ENCODE results near the gene MSRB3.

Gene MSRB3

DNA sequence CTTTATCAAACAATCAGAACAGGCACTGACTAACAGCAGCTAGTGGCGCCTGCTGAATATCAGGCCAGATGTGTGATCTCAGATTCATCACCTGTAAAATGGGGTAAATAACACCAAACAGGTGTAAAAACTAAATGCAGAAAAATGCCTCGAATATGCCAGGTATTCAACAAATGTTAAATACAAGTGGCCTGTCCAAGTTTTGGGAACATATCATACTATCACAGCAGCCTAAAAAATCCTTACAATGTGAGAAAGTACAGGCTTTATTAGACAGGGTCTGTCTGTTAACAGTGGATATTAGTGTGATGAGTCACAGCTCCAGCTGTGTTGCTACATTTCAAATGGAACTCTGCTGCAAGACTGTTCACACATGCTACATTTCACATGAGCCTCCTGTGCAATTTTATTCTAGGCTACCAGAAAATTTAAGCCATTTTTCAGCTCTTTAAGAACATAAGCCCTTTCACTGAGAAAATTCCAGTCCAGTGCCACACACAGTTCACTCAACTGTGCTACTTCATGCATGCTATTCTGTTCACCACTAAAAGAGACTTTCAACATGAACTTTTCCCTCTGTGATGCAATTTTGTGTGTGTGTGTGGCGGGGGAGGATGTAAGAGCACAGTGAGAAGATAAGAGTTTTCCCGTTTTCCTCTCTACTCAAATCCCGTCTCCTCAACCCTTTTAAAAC, 56.7 kb downstream of the MSRB3 start:
- Histone ChIP-seq H3K4me3 (ENCODE audit: low read length) (no peak overlapping the region), H3K36me3 (ENCODE audit: insufficient read depth, low read length) (no peaks in the 10 kb centered on the region), H3K27me3 (ENCODE audit: insufficient read depth, low read length) (no peaks in the 10 kb centered on the region), H3K4me1 (ENCODE audit: insufficient read depth, low read length) (peaks cover 7% of the 10 kb centered on the region), H3K9me3 (ENCODE audit: low read length) (no peaks in the 10 kb centered on the region), H2AFZ (ENCODE audit: low read depth, low read length) (peak overlapping the region; percentile 63)

- H2AFZ ChIP-seq (ENCODE audit: low read depth, low read length): peak overlapping the region; percentile 63
- H3K36me3 ChIP-seq (ENCODE audit: insufficient read depth, low read length): no peaks in the 10 kb centered on the region
- H3K9me3 ChIP-seq (ENCODE audit: low read length): no peaks in the 10 kb centered on the region
- H3K27me3 ChIP-seq (ENCODE audit: insufficient read depth, low read length): no peaks in the 10 kb centered on the region
- H3K4me1 ChIP-seq (ENCODE audit: insufficient read depth, low read length): peaks cover 7% of the 10 kb centered on the region
- no peak overlapping the region for H3K4me3 ChIP-seq (ENCODE audit: low read length)
These were observed 57.5 kb downstream of the MSRB3 start for GRCh38 chr12:65335981-65336380.

- H3K4me1 ChIP-seq (ENCODE audit: insufficient read depth, low read length): peaks cover 7% of the 10 kb centered on the region
- no peak overlapping the region for H3K4me3 ChIP-seq (ENCODE audit: low read length)
- H3K27me3 ChIP-seq (ENCODE audit: insufficient read depth, low read length): no peaks in the 10 kb centered on the region
- no peaks in the 10 kb centered on the region for H3K9me3 ChIP-seq (ENCODE audit: low read length)
- H2AFZ ChIP-seq (ENCODE audit: low read depth, low read length): no peak overlapping the region
- H3K36me3 ChIP-seq (ENCODE audit: insufficient read depth, low read length): no peaks in the 10 kb centered on the region
These were observed 60.7 kb downstream of the MSRB3 start for GRCh38 chr12:65339161-65339560.

- Histone ChIP-seq H2AFZ (ENCODE audit: low read depth, low read length) (no peak overlapping the region), H3K4me3 (ENCODE audit: low read length) (no peak overlapping the region), H3K4me1 (ENCODE audit: insufficient read depth, low read length) (no peaks in the 10 kb centered on the region), H3K27me3 (ENCODE audit: insufficient read depth, low read length) (no peaks in the 10 kb centered on the region), H3K36me3 (ENCODE audit: insufficient read depth, low read length) (no peaks in the 10 kb centered on the region), H3K9me3 (ENCODE audit: low read length) (no peaks in the 10 kb centered on the region)
These were observed 64.7 kb downstream of the MSRB3 start for GRCh38 chr12:65343230-65343629.

DNA sequence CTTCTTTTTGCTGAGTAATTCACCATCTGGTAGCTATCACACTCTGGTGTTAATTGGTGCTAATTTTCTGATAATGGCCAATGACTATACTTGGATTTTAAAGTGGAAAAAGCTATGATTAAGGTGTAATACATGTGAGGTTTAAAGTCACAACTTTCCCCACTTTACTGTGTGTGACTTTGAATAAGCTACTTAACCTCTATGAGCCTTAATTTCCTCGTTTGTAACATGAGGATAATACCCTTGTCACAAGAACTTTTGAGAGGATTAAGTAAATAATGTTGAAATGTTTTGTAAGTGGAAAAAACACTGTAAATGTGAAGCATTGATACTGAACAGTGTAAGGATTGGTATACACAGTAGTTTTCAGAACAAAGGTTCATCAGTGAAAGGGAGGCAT, 65.3 kb downstream of the MSRB3 start:
- Histone ChIP-seq H3K36me3 (ENCODE audit: insufficient read depth, low read length) (no peaks in the 10 kb centered on the region), H2AFZ (ENCODE audit: low read depth, low read length) (no peak overlapping the region), H3K4me3 (ENCODE audit: low read length) (no peak overlapping the region), H3K27me3 (ENCODE audit: insufficient read depth, low read length) (no peaks in the 10 kb centered on the region), H3K4me1 (ENCODE audit: insufficient read depth, low read length) (no peaks in the 10 kb centered on the region), H3K9me3 (ENCODE audit: low read length) (no peaks in the 10 kb centered on the region)

DNA sequence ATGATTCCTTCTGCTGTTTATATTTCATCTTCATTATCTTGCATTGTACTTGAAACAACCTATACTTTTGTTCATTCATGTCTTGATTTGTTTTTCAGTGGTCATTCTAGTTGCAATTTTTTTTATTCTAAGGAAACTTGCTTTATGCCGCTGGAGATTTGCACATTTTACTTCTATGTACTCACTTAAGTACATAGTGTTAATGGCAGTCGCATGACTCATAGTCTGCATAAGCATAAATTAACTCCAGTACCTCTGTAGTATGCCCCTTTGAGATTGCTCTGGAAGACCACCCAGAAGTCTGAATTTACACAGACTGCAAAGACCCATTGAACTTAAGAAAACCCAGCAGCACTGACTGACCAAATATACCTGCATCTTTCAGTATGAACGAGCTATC, 77.0 kb downstream of the MSRB3 start:
- no peak overlapping the region for H2AFZ ChIP-seq (ENCODE audit: low read depth, low read length)
- H3K4me3 ChIP-seq (ENCODE audit: low read length): no peak overlapping the region
- H3K36me3 ChIP-seq (ENCODE audit: insufficient read depth, low read length): no peaks in the 10 kb centered on the region
- H3K9me3 ChIP-seq (ENCODE audit: low read length): no peaks in the 10 kb centered on the region
- no peaks in the 10 kb centered on the region for H3K4me1 ChIP-seq (ENCODE audit: insufficient read depth, low read length)
- H3K27me3 ChIP-seq (ENCODE audit: insufficient read depth, low read length): no peaks in the 10 kb centered on the region

- no peak overlapping the region for H3K4me3 ChIP-seq (ENCODE audit: low read length)
- H3K4me1 ChIP-seq (ENCODE audit: insufficient read depth, low read length): peaks cover 11% of the 10 kb centered on the region
- no peaks in the 10 kb centered on the region for H3K36me3 ChIP-seq (ENCODE audit: insufficient read depth, low read length)
These were observed 84.0 kb downstream of the MSRB3 start for GRCh38 chr12:65362234-65363031.

GRCh38 chr12:65364046-65364445, 85.6 kb downstream of the MSRB3 start:
- Histone ChIP-seq H3K4me3 (ENCODE audit: low read length) (no peak overlapping the region), H3K36me3 (ENCODE audit: insufficient read depth, low read length) (no peaks in the 10 kb centered on the region), H3K27me3 (ENCODE audit: insufficient read depth, low read length) (no peaks in the 10 kb centered on the region), H3K4me1 (ENCODE audit: insufficient read depth, low read length) (peaks cover 11% of the 10 kb centered on the region), H2AFZ (ENCODE audit: low read depth, low read length) (no peak overlapping the region), H3K9me3 (ENCODE audit: low read length) (no peaks in the 10 kb centered on the region)

More at GRCh38 chr12:65362234-65363031, 84.0 kb downstream of the MSRB3 start:
- no peaks in the 10 kb centered on the region for H3K9me3 ChIP-seq (ENCODE audit: low read length)
- H3K27me3 ChIP-seq (ENCODE audit: insufficient read depth, low read length): no peaks in the 10 kb centered on the region
- H2AFZ ChIP-seq (ENCODE audit: low read depth, low read length): peak overlapping the region; percentile 48

GRCh38 chr12:65367396-65367795, 88.9 kb downstream of the MSRB3 start:
- Histone ChIP-seq H3K9me3 (ENCODE audit: low read length) (no peaks in the 10 kb centered on the region), H3K36me3 (ENCODE audit: insufficient read depth, low read length) (no peaks in the 10 kb centered on the region), H3K4me3 (ENCODE audit: low read length) (no peak overlapping the region), H3K4me1 (ENCODE audit: insufficient read depth, low read length) (peaks cover 8% of the 10 kb centered on the region), H3K27me3 (ENCODE audit: insufficient read depth, low read length) (no peaks in the 10 kb centered on the region), H2AFZ (ENCODE audit: low read depth, low read length) (no peak overlapping the region)

- no peak overlapping the region for H3K4me3 ChIP-seq (ENCODE audit: low read length)
- peaks cover 2% of the 10 kb centered on the region for H3K4me1 ChIP-seq (ENCODE audit: insufficient read depth, low read length)
- H2AFZ ChIP-seq (ENCODE audit: low read depth, low read length): no peak overlapping the region
- H3K36me3 ChIP-seq (ENCODE audit: insufficient read depth, low read length): no peaks in the 10 kb centered on the region
- H3K27me3 ChIP-seq (ENCODE audit: insufficient read depth, low read length): no peaks in the 10 kb centered on the region
- H3K9me3 ChIP-seq (ENCODE audit: low read length): no peaks in the 10 kb centered on the region
These were observed 89.6 kb downstream of the MSRB3 start for GRCh38 chr12:65368055-65368454.

GRCh38 chr12:65372574-65372973, 94.1 kb downstream of the MSRB3 start:
- H3K4me1 ChIP-seq (ENCODE audit: insufficient read depth, low read length): no peaks in the 10 kb centered on the region
- no peak overlapping the region for H2AFZ ChIP-seq (ENCODE audit: low read depth, low read length)
- no peaks in the 10 kb centered on the region for H3K9me3 ChIP-seq (ENCODE audit: low read length)
- no peaks in the 10 kb centered on the region for H3K36me3 ChIP-seq (ENCODE audit: insufficient read depth, low read length)
- H3K4me3 ChIP-seq (ENCODE audit: low read length): no peak overlapping the region
- H3K27me3 ChIP-seq (ENCODE audit: insufficient read depth, low read length): no peaks in the 10 kb centered on the region

DNA sequence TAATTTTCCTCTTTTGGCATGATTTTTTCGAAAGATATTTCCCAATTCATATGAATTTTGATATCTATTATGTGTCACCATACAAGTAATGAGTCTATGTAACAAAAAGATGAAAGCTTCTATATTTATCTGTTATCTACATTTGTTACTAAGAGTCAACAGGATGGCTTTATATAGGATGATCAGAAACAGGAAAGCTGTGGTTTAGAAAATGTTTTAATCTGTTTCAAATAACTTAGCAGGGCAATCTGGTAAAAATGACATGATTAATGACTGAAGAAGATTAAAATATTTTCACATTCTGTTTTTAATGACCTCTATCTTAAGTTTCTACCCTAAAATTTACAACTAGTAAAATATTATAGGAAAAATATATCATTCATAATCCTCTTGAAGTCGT, 105.8 kb downstream of the MSRB3 start:
- Histone ChIP-seq H3K4me1 (ENCODE audit: insufficient read depth, low read length) (no peaks in the 10 kb centered on the region), H3K9me3 (ENCODE audit: low read length) (no peaks in the 10 kb centered on the region), H3K36me3 (ENCODE audit: insufficient read depth, low read length) (no peaks in the 10 kb centered on the region), H2AFZ (ENCODE audit: low read depth, low read length) (no peak overlapping the region), H3K27me3 (ENCODE audit: insufficient read depth, low read length) (no peaks in the 10 kb centered on the region), H3K4me3 (ENCODE audit: low read length) (no peak overlapping the region)

GRCh38 chr12:65387396-65387795, 108.9 kb downstream of the MSRB3 start:
- no peaks in the 10 kb centered on the region for H3K27me3 ChIP-seq (ENCODE audit: insufficient read depth, low read length)
- no peak overlapping the region for H2AFZ ChIP-seq (ENCODE audit: low read depth, low read length)
- H3K9me3 ChIP-seq (ENCODE audit: low read length): no peaks in the 10 kb centered on the region
- no peak overlapping the region for H3K4me3 ChIP-seq (ENCODE audit: low read length)
- no peaks in the 10 kb centered on the region for H3K36me3 ChIP-seq (ENCODE audit: insufficient read depth, low read length)
- no peaks in the 10 kb centered on the region for H3K4me1 ChIP-seq (ENCODE audit: insufficient read depth, low read length)
